A549 (cell line): ENCODE measurements around the gene GGCX. TPM values are rescaled to one million over a fixed set of nuclear protein-coding genes. Genes with fewer than 3 reads are reported as not detected.
"Not testable (repeated sequence)": the region's sequence is repeated elsewhere in the genome, so short reads cannot be mapped to it uniquely, and the experiment has no call there.

Experiments
- ATAC-seq, 2 experiments: fragments of 200-7000 bp in 1 of 2; fragments of >200 bp in 1 of 2; cut with Nextera tagmentation in 1 of 2; cut with Tn5 transposase in 1 of 2; 3 replicates each; pipeline versions ENCODE4 v1.8.0 to v1.9.1; 2018 to 2020; ENCODE audit warnings: mild to moderate bottlenecking in 1 of 2, moderate library complexity in 1 of 2
- CTCF ChIA-PET: fragments of 300-600 bp; sonication (Branson Sonifier 250); formaldehyde crosslinking; extraction: SDS; loops from one replicate; lab custom pipeline; 2021; ENCODE audit warnings: antibody characterized with exemption, inconsistent platforms; lab: Yijun Ruan, JAX
- POLR2A ChIA-PET: fragments of 350-600 bp; formaldehyde crosslinking; extraction: SDS; loops from one replicate; lab custom pipeline; 2021; ENCODE audit warnings: antibody characterized with exemption, inconsistent platforms; lab: Yijun Ruan, JAX
- DNase-seq, 2 experiments: peaks; one replicate each; pipeline versions ENCODE4 v3.0.0 to v3.0.0-alpha.2; 2011 to 2016; ENCODE audit warnings: low read depth in 1 of 2, low spot score in 1 of 2
- FAIRE-seq: peaks from 2 replicates; lab custom pipeline; 2011; peaks lifted over from hg19 to GRCh38; lab: Jason Lieb, UNC
- H3K27ac ChIP-seq, 2 experiments: fragments of >200 bp; sonication (Bioruptor Twin); formaldehyde crosslinking; 3 replicates each; pipeline ENCODE4 v1.5.1; 2016 to 2017
- H3K4me1 ChIP-seq: fragments of >200 bp; sonication (Bioruptor Twin); formaldehyde crosslinking; 3 replicates; pipeline ENCODE4 v1.6.1; 2016
- H3K4me2 ChIP-seq: fragments of >200 bp; sonication (Bioruptor Twin); formaldehyde crosslinking; 3 replicates; pipeline ENCODE4 v1.6.1; 2016
- H3K4me3 ChIP-seq: fragments of >200 bp; sonication (Bioruptor Twin); formaldehyde crosslinking; 3 replicates; pipeline ENCODE4 v1.5.1; 2016
- H3K9me3 ChIP-seq: fragments of >200 bp; sonication (Bioruptor Twin); formaldehyde crosslinking; 3 replicates; pipeline ENCODE4 v1.6.1; 2016
- CEBPB ChIP-seq, 2 experiments: fragments of >200 bp in 1 of 2; sonication (Bioruptor Twin) in 1 of 2; formaldehyde crosslinking in 1 of 2; IDR thresholded peaks; 2 replicates each; pipeline ENCODE4 v1.6.1; 2012 to 2016
- EHMT2 ChIP-seq: fragments of 200-600 bp; sonication (generic); IDR thresholded peaks from 2 replicates; pipeline ENCODE4 v1.6.1; 2016; ENCODE audit warnings: antibody characterized with exemption, low read depth, mild to moderate bottlenecking, moderate library complexity
- HEYL ChIP-seq: fragments of 250-450 bp; sonication (Bioruptor Pico); IDR thresholded peaks from 2 replicates; pipeline ENCODE4 v1.8.0; 2021; ENCODE audit warnings: mild to moderate bottlenecking, moderate library complexity
- HOXB5 ChIP-seq: fragments of 250-450 bp; sonication (Bioruptor Pico); IDR thresholded peaks from 2 replicates; pipeline ENCODE4 v1.5.0; 2020; ENCODE audit warnings: mild to moderate bottlenecking, moderate library complexity
- JUN ChIP-seq, 2 experiments: fragments of >200 bp; sonication (Bioruptor Twin); formaldehyde crosslinking; IDR thresholded peaks; 2 replicates in 1 of 2; 3 replicates in 1 of 2; pipeline ENCODE4 v1.6.1; 2016 to 2017
- KDM1A ChIP-seq: fragments of 200-600 bp; sonication (generic); IDR thresholded peaks from 2 replicates; pipeline ENCODE4 v1.6.1; 2016; ENCODE audit warnings: low read depth, mild to moderate bottlenecking
- MAFK ChIP-seq: fragments of 450-650 bp; IDR thresholded peaks from 2 replicates; pipeline ENCODE4 v1.6.1; 2014; ENCODE audit not compliant: partially characterized antibody
- PHF8 ChIP-seq: fragments of 200-600 bp; sonication (generic); IDR thresholded peaks from 2 replicates; pipeline ENCODE4 v1.6.1; 2016; ENCODE audit warnings: low read depth, mild to moderate bottlenecking, antibody characterized with exemption, moderate library complexity, borderline replicate concordance
- POLR2A ChIP-seq: IDR thresholded peaks from 2 replicates; pipeline ENCODE4 v1.6.1; 2012; ENCODE audit warnings: mild to moderate bottlenecking, low read length
- RAD21 ChIP-seq, 2 experiments: fragments of >200 bp in 1 of 2; sonication (Bioruptor Twin) in 1 of 2; formaldehyde crosslinking in 1 of 2; IDR thresholded peaks in 1 of 2; conservative IDR thresholded peaks in 1 of 2; 2 replicates in 1 of 2; 3 replicates in 1 of 2; pipeline ENCODE4 v1.6.1; 2012 to 2018; ENCODE audit warnings: inconsistent platforms in 1 of 2
- RFX5 ChIP-seq: fragments of 450-650 bp; IDR thresholded peaks from 2 replicates; pipeline ENCODE4 v1.7.1; 2014; ENCODE audit warnings: antibody characterized with exemption, mild to moderate bottlenecking, moderate library complexity
- SMC3 ChIP-seq: fragments of >200 bp; sonication (Bioruptor Twin); formaldehyde crosslinking; IDR thresholded peaks from 3 replicates; pipeline ENCODE4 v1.6.1; 2018; ENCODE audit warnings: inconsistent platforms
- TP53 ChIP-seq: fragments of 250-450 bp; sonication (Bioruptor Pico); IDR thresholded peaks from 2 replicates; pipeline ENCODE4 v1.5.0; 2021; ENCODE audit warnings: mild to moderate bottlenecking, moderate library complexity
- ZFP36 ChIP-seq: fragments of 450-650 bp; IDR thresholded peaks from 2 replicates; pipeline ENCODE4 v1.6.1; 2014; ENCODE audit warnings: borderline replicate concordance; ENCODE audit not compliant: partially characterized antibody
- WGBS: methylation state at CpG from one replicate; pipeline ENCODE4 v1.1.6; 2017; ENCODE audit errors: missing lambda C conversion rate; 5-methylcytosine and 5-hydroxymethylcytosine counted together
- polyA plus RNA-seq, 4 experiments: library from polyadenylated mRNA; depleted of rRNA in 3 of 4; stranded (reverse); fragments of >200 nt; fragmentation: RNase III in 1 of 4; extraction: RNeasy Plus Mini Kit Qiagen cat#74134 plus additional on column Dnase treatment in 1 of 4; gene quantifications; 2 replicates in 3 of 4; 3 replicates in 1 of 4; pipeline ENCODE4 v1.2.3, GENCODE V29; 2011 to 2017
- TF ChIP-seq, protein P1 (sequence below): fragments of 250-450 bp; sonication (Bioruptor Pico); IDR thresholded peaks from 2 replicates; pipeline ENCODE4 v1.5.0; 2020; ENCODE audit warnings: low read depth, mild to moderate bottlenecking, moderate library complexity
- TF ChIP-seq, protein P2 (sequence below): IDR thresholded peaks from 2 replicates; pipeline ENCODE4 v1.6.1; 2012; ENCODE audit warnings: low read depth, borderline replicate concordance
- TF ChIP-seq, protein P3 (sequence below): IDR thresholded peaks from 2 replicates; pipeline ENCODE4 v1.6.1; 2012
- TF ChIP-seq, protein P4 (sequence below): fragments of >200 bp; sonication (Bioruptor Twin); formaldehyde crosslinking; IDR thresholded peaks from 3 replicates; pipeline ENCODE4 v1.6.1; 2016
- TF ChIP-seq, protein P5 (sequence below): fragments of >200 bp; sonication (Bioruptor Twin); formaldehyde crosslinking; IDR thresholded peaks from 3 replicates; pipeline ENCODE4 v1.5.1; 2016

Gene GGCX
- polyA plus RNA-seq, 2 of the 4 experiments (the other 2 are of a cell fraction) = 39.0 to 55.1 TPM

DNA sequence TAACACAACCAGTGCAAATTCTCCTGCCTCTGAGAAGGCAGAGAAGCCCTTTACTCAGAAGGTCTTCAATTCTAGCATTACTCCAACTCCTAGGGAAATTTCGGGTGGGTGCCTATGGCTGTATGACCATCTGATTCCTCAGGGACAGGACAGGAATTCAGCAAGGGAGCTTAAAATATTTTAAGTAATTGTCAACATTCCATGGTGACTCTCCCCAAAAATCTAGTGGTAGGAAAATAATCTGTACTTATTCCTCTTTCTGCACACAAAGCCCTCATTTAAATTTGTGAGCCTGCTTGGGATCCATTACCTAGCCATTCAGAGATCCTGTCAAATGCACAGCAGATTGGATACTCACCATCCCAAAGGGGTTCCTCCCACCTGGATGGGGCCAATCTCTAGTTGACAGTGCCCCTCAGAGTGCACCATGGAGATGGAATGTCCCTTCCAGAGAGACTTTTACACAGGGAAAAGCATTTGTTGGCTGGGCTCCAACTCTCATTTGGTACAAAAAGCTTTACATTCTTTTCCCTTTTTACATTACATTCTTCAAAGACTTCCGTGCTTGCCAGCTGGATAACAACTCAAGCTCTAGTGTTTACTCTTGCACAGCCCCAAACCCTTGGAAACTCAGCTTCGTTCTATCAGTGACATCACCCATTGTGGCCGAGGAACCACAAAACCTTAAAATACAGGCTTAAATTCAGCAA is 44.3 kb upstream of the GGCX start:
- H3K4me1 ChIP-seq = peaks cover 26% of the 10 kb centered on the region
- H3K4me3 ChIP-seq = no peak overlapping the region
- ATAC-seq (no peak), FAIRE-seq (no peak), DNase-seq (no peak)
- WGBS = 80% methylated on average over 4 of the region's 4 CpGs
- ChIA-PET CTCF (interaction anchor here (0.8 to 2.6 kb wide), 10 partner anchors 10 to 186 kb away, joined by 3 to 8 read pairs (median 3); no protein-coding TSS in a partner anchor), POLR2A (interaction anchor here (1.4 to 3.9 kb wide), 2 partner anchors 11 to 167 kb away, joined by 3 to 19 read pairs; partner anchors contain the start of gene RNF181)
- H3K4me2 ChIP-seq = no peak overlapping the region
- no peak overlapping the region for H3K27ac ChIP-seq
- TF ChIP-seq, protein P1, sequence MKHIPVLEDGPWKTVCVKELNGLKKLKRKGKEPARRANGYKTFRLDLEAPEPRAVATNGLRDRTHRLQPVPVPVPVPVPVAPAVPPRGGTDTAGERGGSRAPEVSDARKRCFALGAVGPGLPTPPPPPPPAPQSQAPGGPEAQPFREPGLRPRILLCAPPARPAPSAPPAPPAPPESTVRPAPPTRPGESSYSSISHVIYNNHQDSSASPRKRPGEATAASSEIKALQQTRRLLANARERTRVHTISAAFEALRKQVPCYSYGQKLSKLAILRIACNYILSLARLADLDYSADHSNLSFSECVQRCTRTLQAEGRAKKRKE (CRISPR knock-in tag) = no peak
- TF ChIP-seq EHMT2 (no peak), HEYL (CRISPR knock-in tag) (no peak)
- TF ChIP-seq, protein P2, sequence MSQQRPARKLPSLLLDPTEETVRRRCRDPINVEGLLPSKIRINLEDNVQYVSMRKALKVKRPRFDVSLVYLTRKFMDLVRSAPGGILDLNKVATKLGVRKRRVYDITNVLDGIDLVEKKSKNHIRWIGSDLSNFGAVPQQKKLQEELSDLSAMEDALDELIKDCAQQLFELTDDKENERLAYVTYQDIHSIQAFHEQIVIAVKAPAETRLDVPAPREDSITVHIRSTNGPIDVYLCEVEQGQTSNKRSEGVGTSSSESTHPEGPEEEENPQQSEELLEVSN = no peak
- no peaks in the 10 kb centered on the region for H3K9me3 ChIP-seq

DNA sequence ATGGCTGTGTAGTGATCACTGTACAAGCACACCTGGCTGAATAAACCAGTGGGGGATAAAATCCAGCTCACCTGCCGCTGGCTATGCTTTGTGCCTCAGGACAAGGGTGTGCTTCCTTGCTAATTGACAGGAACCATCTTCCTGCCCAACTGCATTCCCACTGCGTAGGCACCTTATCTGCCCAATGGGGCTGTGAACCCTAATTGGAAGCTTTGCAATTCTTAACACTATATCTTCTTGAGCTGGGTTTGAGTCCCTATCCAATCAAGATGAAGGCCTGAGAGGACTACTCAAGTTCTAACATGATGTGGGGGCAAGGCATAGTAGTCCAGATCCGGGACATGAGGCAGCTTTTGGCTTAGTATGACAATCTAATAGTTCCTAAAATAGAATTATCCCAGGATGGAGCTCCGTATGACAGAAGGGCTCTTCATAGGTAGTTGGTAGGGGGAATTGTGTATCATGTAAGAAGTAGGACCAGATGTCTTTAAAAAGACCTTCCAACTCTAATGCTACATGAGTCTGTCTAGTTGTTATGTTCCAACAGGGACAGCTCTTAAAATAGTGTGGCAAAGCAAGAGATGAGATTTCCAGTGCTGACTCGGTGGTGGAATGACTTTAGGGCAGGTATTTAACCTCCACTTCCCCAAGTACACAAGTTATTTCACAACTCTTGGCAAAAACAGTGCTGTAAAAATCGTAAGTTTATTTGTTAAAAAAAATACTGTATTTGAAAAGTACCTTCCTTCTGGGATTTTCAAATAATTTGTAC is 43.5 kb upstream of the GGCX start:
- no peak overlapping the region for H3K4me2 ChIP-seq
- H3K9me3 ChIP-seq = no peaks in the 10 kb centered on the region
- no peak for FAIRE-seq
- ChIA-PET POLR2A (interaction anchor here (1.4 to 3.9 kb wide), 2 partner anchors 10 to 167 kb away, joined by 3 to 19 read pairs; partner anchors contain the start of gene RNF181), CTCF (interaction anchor here (0.8 to 2.6 kb wide), 13 partner anchors 10 to 304 kb away, joined by 3 to 8 read pairs (median 3); no protein-coding TSS in a partner anchor)
- DNase-seq = no peak
- 72% methylated on average over 6 of the region's 6 CpGs for WGBS
- peaks cover 20% of the 10 kb centered on the region for H3K4me1 ChIP-seq
- no peak for ATAC-seq
- H3K4me3 ChIP-seq = no peak overlapping the region
- TF ChIP-seq CEBPB (IDR thresholded peaks at IDR 0.05) (0 out of 4 replicates have a peak, but pooled peaks of 1 of the 2 experiments have one; percentile 8), MAFK (no peak)
- H3K27ac ChIP-seq = no peak overlapping the region

DNA sequence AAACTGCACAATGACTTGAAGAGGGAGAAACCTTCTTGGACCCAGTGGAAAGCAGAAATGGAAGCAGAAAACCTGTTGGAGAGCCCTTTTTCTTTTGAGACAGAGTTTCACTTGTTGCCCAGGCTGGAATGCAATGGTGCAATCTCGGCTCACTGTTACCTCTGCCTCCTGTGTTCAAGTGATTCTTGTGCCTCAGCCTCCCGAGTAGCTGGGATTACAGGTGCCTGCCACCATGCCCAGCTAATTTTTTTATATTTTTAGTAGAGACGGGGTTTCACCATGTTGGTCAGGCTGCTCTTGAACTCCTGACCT is 42.8 kb upstream of the GGCX start:
- not testable (repeated sequence) for ATAC-seq, H3K9me3 ChIP-seq, H3K4me3 ChIP-seq, H3K27ac ChIP-seq, DNase-seq, FAIRE-seq
- POLR2A ChIA-PET = interaction anchor here (3.9 kb wide), 1 partner anchor 9 kb away, joined by 19 read pairs; the partner anchor contains the start of gene RNF181
- peak overlapping the region; percentile 81 for H3K4me2 ChIP-seq
- CTCF ChIA-PET = interaction anchor here (0.9 to 2.6 kb wide), 9 partner anchors 10 to 303 kb away, joined by 3 to 8 read pairs (median 3); no protein-coding TSS in a partner anchor
- peaks cover 20% of the 10 kb centered on the region for H3K4me1 ChIP-seq
- 85% methylated on average over 3 of the region's 3 CpGs for WGBS

DNA sequence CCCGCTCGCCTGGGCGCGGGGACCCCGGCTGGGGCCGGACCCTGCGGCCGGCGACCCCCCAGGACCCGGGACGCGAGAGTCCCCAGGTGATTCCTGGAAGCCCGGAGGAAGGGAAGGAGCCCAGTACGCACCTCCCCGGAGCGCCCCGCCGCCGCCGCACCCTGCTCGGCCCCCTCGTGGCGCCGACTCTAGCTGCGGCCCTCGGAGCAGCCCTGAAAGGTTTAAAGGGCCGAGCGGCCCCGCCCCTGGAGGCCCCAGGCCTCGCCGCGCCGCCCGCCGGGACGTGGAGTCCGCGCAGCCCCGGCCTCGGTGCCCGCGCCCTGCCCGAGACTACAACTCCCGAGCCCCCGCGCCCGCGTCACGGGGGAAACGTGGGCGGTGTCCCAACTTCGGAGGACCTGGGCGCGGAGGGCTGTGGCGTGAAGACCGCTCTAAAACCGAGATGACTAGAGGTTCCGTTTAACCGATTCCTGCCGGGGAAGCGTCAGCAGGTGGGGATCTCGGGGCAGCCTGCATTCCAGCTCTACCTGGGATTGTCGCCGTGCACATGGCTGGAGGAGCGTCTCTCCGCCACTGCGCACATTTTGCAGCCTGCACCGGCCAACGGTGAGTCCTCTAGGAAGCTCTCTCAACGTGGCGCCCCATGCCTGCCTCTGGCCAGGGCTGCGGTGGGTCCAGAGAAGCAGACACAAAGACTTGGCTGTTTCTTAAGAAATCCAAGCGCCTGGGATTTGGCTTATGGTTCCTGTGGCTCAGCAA is 41.4 kb upstream of the GGCX start, which contains the start of gene TMEM150A:
Gene TMEM150A (minus strand): TSS at position 223 of the 759 bp plus-strand sequence. CDS start 750 bp downstream, outside the sequence.
- POLR2A ChIA-PET = interaction anchor here (0.5 to 2.2 kb wide), 6 partner anchors 10 to 275 kb away, joined by 3 to 20 read pairs (median 3); partner anchors contain the start of genes C2orf68, GGCX, MAT2A and SH2D6
- Histone ChIP-seq H3K4me1 (peaks cover 20% of the 10 kb centered on the region), H3K9me3 (no peaks in the 10 kb centered on the region), H3K4me2 (peak within 1 kb of the TSS; percentile 81), H3K4me3 (peak within 1 kb of the TSS; percentile 66), H3K27ac (peak within 1 kb of the TSS; percentile 88 to 92)
- ATAC-seq (peak; percentile 87 to 94), FAIRE-seq (no peak), DNase-seq (peak; percentile 83 to 88)
- CTCF ChIA-PET = interaction anchor here (0.6 to 1.8 kb wide), 11 partner anchors 11 to 246 kb away, joined by 3 to 5 read pairs (median 3); partner anchors contain the start of gene GGCX
- WGBS = 5% methylated on average over 22 of the region's 73 CpGs
- TF ChIP-seq, protein P3, sequence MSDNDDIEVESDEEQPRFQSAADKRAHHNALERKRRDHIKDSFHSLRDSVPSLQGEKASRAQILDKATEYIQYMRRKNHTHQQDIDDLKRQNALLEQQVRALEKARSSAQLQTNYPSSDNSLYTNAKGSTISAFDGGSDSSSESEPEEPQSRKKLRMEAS = peak; percentile 87
- TF ChIP-seq TP53 (CRISPR knock-in tag) (peak; percentile 53; the same call in 1 of the 2 replicates), ZFP36 (no peak), HEYL (CRISPR knock-in tag) (no peak), PHF8 (peak; percentile 89), CEBPB (IDR thresholded peaks at IDR 0.05) (peak in 1 of 2 experiments; percentile 18; a peak in 1 of 4 replicates), JUN (IDR thresholded peaks at IDR 0.05) (peak in 1 of 2 experiments; percentile 84; a peak in 4 of 5 replicates), HOXB5 (CRISPR knock-in tag) (no peak), RAD21 (conservative IDR thresholded peaks at IDR 0.05 in 1 of 2, IDR thresholded peaks at IDR 0.05 in 1 of 2) (0 out of 5 replicates have a peak, but pooled peaks have one; percentile 10 to 13), KDM1A (no peak), POLR2A (peak; percentile 63), SMC3 (peak; percentile 50), RFX5 (0 out of 2 replicates have a peak, but pooled peaks have one; percentile 11), EHMT2 (no peak)
- TF ChIP-seq, protein P4, sequence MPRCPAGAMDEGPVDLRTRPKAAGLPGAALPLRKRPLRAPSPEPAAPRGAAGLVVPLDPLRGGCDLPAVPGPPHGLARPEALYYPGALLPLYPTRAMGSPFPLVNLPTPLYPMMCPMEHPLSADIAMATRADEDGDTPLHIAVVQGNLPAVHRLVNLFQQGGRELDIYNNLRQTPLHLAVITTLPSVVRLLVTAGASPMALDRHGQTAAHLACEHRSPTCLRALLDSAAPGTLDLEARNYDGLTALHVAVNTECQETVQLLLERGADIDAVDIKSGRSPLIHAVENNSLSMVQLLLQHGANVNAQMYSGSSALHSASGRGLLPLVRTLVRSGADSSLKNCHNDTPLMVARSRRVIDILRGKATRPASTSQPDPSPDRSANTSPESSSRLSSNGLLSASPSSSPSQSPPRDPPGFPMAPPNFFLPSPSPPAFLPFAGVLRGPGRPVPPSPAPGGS = peak; percentile 91
- TF ChIP-seq, protein P5, sequence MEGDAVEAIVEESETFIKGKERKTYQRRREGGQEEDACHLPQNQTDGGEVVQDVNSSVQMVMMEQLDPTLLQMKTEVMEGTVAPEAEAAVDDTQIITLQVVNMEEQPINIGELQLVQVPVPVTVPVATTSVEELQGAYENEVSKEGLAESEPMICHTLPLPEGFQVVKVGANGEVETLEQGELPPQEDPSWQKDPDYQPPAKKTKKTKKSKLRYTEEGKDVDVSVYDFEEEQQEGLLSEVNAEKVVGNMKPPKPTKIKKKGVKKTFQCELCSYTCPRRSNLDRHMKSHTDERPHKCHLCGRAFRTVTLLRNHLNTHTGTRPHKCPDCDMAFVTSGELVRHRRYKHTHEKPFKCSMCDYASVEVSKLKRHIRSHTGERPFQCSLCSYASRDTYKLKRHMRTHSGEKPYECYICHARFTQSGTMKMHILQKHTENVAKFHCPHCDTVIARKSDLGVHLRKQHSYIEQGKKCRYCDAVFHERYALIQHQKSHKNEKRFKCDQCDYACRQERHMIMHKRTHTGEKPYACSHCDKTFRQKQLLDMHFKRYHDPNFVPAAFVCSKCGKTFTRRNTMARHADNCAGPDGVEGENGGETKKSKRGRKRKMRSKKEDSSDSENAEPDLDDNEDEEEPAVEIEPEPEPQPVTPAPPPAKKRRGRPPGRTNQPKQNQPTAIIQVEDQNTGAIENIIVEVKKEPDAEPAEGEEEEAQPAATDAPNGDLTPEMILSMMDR = peak; percentile 17; the same call in 1 of the 3 replicates
